Left ventricle myocardium inferior (tissue), 1 donor: ENCODE data around the gene GOSR1. TPM values are rescaled to one million over a fixed set of nuclear protein-coding genes. Genes with fewer than 3 reads are reported as not detected.
"Not testable (repeated sequence)": the region's sequence is repeated elsewhere in the genome, so short reads cannot be mapped to it uniquely, and the experiment has no call there.

ENCODE experiments used
- DNase-seq: peaks from one replicate; pipeline ENCODE4 v3.0.0-alpha.2; 2020
- H3K27ac ChIP-seq: fragments of 200-600 bp; replicated peaks from 2 replicates; pipeline ENCODE4 v1.8.0; 2021
- H3K27me3 ChIP-seq: fragments of 200-600 bp; 2 replicates; pipeline ENCODE4 v1.8.0; 2021; ENCODE audit warnings: low read depth
- H3K36me3 ChIP-seq: fragments of 200-600 bp; 2 replicates; pipeline ENCODE4 v1.8.0; 2021
- H3K4me1 ChIP-seq: fragments of 200-600 bp; 2 replicates; pipeline ENCODE4 v1.8.0; 2021
- H3K4me3 ChIP-seq: fragments of 200-600 bp; 2 replicates; pipeline ENCODE4 v1.8.0; 2021; ENCODE audit warnings: mild to moderate bottlenecking, moderate library complexity
- H3K9me3 ChIP-seq: fragments of 200-600 bp; replicated peaks from 2 replicates; pipeline ENCODE4 v1.8.0; 2021
- intact Hi-C: fragments of 100-400 bp; cut with micrococcal nuclease; formaldehyde crosslinking; loops from one replicate; pipeline ENCODE4 v1.11.0; 2022
- total RNA-seq: library from RNA; stranded (reverse); fragmentation: NEBNext Ultra II Directional; extraction: Animal tissue kit (Norgen Biotek cat#: 25700); gene quantifications from one replicate; pipeline ENCODE4 v1.2.1, GENCODE V29; 2021
- TF ChIP-seq, protein P1 (sequence below): fragments of 200-600 bp; IDR thresholded peaks from 2 replicates; pipeline ENCODE4 v1.8.0; 2021; ENCODE audit warnings: antibody characterized with exemption, mild to moderate bottlenecking, borderline replicate concordance
- donor health status: DM: no; HTN: yes; CAD: no; lungs with severe emphysema.

The GOSR1 gene
- total RNA-seq, 1 donor from 2014 or later, result 28.2 TPM

DNA sequence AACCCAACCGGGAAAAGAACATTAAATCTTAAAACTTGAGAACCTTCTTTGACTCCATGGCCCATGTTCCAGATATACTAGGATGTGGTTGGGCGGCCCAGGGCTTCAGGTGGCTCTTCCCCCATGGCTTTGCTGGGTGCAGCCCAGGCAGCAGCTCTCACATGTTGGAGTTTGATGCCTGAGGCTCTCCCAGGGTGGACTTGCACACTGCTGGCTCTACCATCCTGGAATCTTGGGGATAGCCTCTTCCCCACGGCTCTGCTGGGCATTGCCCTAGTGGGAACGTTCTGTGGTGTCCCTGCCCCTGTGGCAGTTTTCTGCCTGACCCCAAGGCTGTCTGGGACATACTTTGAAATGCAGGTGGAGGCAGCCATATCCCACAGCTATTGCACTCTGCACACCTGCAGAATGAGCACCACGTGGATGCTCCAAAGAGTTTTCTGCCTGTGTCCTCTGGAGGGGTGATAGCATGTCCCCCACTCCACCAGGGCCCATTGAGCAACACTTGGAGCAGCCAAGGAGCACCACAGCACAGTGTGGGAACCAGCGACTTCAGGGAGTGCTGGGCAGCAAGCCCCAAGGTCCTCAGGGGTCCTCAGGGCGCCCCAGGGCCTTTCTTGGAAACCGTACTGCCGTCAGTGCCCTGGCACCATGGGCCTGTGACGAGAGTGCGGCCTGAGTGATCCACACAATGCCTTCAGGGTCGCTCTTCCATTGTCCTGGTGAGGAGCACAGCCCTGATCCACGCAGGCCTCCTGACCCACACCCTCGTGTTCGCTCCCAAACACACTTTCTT lies 70.8 kb downstream of the GOSR1 start:
- H3K4me3 ChIP-seq, result no peak overlapping the region
- intact Hi-C loops, result no loop called here
- TF ChIP-seq, protein P1, sequence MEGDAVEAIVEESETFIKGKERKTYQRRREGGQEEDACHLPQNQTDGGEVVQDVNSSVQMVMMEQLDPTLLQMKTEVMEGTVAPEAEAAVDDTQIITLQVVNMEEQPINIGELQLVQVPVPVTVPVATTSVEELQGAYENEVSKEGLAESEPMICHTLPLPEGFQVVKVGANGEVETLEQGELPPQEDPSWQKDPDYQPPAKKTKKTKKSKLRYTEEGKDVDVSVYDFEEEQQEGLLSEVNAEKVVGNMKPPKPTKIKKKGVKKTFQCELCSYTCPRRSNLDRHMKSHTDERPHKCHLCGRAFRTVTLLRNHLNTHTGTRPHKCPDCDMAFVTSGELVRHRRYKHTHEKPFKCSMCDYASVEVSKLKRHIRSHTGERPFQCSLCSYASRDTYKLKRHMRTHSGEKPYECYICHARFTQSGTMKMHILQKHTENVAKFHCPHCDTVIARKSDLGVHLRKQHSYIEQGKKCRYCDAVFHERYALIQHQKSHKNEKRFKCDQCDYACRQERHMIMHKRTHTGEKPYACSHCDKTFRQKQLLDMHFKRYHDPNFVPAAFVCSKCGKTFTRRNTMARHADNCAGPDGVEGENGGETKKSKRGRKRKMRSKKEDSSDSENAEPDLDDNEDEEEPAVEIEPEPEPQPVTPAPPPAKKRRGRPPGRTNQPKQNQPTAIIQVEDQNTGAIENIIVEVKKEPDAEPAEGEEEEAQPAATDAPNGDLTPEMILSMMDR, result no peak
- H3K36me3 ChIP-seq, result no peaks in the 10 kb centered on the region
- H3K4me1 ChIP-seq, result no peaks in the 10 kb centered on the region
- H3K27me3 ChIP-seq, result no peaks in the 10 kb centered on the region
- no peak for DNase-seq
- H3K27ac ChIP-seq, result no peak overlapping the region
- H3K9me3 ChIP-seq, result no peaks in the 10 kb centered on the region

DNA sequence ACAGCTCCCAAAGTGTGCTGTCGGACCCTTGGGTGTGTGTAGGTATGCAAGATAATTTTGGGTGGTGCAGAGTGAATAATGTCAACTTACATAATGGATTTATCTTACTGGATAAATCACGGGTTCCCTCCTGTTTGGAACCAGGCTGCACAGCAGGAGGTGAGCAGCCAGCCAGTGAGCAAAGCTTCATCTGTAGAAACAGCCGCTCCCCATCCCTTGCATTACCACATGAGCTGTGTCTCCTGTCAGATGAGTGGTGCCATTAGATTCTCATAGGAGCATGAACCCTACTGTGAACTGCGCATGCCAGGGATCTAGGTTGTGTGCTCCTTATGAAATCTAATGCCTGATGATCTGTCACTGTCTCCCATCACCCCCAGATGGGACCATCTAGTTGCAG lies 72.0 kb downstream of the GOSR1 start:
- H3K4me1 ChIP-seq, DNase-seq, H3K36me3 ChIP-seq, H3K4me3 ChIP-seq, H3K27ac ChIP-seq, H3K27me3 ChIP-seq, H3K9me3 ChIP-seq, intact Hi-C loops: not testable (repeated sequence)

DNA sequence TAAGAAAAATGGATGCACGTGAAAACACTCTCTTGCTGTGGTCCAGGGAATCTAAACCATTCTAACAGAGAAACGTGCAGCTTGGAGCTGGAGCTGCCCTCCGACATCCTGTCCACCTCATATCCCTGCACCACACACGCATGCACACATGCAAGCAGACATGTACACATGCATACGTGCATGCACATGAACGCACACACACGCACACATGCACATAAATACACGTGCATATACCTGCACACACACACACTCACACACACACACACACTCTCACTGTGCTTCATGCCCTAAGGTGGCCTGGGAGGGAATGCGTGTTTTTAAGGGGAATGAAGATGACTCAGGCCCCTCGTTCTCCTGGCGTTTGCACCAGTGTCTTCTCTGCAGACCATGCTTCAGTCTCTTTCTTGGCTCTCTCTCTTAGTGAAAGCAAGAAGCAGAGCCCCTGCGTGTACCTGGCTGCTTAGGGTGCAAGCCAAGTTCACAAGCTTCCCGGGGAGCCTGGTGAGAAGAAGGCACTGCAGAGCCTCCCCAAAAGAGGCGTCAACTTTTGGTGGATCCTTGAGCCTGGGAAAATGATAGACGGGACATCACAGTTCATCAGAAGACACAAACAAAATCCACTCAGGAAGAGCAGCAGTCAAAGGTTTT lies 72.8 kb downstream of the GOSR1 start:
- H3K9me3 ChIP-seq, result no peaks in the 10 kb centered on the region
- H3K27ac ChIP-seq, result no peak overlapping the region
- TF ChIP-seq, protein P1, result no peak
- no peaks in the 10 kb centered on the region for H3K4me1 ChIP-seq
- no peaks in the 10 kb centered on the region for H3K36me3 ChIP-seq
- no peaks in the 10 kb centered on the region for H3K27me3 ChIP-seq
- H3K4me3 ChIP-seq, result no peak overlapping the region
- DNase-seq, result no peak
- intact Hi-C loops, result no loop called here

DNA sequence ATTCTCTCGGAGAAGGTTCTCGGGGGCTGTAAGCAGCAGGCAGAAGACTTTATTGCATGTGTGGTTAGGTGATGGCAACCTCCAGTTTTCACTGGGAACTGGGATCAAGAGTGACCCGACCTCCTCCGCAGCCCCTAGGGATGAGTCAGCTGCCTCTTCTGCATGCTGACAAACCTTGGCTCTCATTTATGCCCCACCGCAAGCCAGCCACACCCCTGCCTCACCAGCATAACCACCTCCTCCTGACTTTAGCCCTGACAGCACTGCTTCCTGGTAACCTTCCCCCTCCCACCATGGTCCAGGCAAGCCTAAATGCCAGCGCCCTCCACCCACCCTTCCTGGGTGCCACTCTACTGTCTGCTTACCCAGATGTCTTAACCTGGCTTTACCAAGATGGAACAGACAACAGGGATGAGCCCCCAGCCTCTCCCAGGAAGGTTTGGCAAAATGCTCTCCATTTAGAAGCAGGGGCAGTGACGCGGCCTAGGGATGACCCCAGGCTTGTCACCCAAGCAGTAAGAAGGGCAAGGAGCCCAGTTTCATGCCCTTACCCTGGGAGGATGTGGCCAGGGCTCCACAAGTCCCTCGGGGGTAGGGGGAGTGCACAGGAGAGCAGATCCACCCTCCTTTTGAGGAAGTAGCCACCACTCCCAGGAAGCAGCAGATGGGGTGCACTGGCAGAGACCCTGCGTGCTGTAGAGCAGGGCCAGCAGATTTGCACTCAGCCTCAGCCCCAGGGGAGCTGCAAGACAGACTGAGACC lies 73.5 kb downstream of the GOSR1 start:
- H3K27ac ChIP-seq, result no peak overlapping the region
- intact Hi-C loops, result no loop called here
- no peaks in the 10 kb centered on the region for H3K9me3 ChIP-seq
- TF ChIP-seq, protein P1, result no peak
- H3K4me1 ChIP-seq, result no peaks in the 10 kb centered on the region
- H3K36me3 ChIP-seq, result no peaks in the 10 kb centered on the region
- no peaks in the 10 kb centered on the region for H3K27me3 ChIP-seq
- no peak overlapping the region for H3K4me3 ChIP-seq
- DNase-seq, result no peak

DNA sequence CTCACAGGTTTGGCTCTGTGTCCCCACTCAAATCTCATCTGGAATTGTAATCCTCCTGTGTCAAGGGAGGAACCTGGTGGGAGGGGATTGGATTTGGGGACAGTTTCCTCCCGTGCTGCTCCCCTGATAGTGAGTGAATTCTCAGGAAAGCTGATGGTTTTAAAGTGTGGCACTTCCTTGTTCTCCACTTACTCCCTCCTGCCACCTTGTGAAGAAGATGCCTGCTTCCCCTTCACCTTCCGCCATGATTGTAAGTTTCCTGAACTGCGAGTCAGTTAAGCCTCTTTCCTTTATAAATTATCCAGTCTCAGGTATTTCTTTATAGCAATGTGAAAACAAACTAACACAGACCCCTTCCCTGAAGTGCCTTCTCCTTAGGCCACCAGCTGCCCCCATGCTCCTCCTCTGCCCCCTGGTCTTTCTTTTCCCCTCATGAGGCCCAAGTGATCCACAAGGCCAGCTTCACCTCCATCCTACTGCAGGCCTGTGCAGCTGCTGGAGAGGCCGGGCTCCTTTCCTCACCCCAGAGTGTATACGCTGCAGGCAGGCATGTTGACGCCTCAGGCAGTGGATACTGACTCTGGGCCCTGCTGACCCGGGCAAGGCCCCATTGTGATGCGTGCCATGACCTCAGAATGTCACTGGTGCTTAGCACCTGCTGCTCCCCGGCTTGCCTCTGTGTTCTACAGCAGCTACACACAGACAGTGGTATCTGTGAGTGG lies 74.2 kb downstream of the GOSR1 start:
- H3K4me1 ChIP-seq, H3K4me3 ChIP-seq, H3K27me3 ChIP-seq, H3K27ac ChIP-seq, H3K9me3 ChIP-seq, DNase-seq, intact Hi-C loops, H3K36me3 ChIP-seq: not testable (repeated sequence)

DNA sequence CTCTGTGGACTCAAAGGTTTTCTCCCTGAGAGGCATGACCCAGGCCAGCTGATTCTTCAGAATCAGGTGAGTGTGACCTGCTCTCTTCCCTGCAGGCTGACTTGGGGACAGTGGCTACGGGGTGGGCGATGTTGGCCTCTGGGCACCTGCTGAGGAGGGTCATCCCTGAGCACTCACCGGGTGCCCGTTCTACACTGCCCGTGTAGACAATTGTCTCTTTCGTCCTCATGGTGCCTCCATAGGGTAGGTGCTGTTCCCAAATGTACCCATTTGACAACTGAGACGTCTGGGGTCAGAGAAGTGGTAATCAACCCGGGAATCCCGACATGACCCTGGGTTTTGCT lies 74.8 kb downstream of the GOSR1 start:
- Histone ChIP-seq H3K36me3 (no peaks in the 10 kb centered on the region), H3K4me1 (no peaks in the 10 kb centered on the region), H3K4me3 (no peak overlapping the region), H3K27ac (no peak overlapping the region), H3K27me3 (no peaks in the 10 kb centered on the region), H3K9me3 (no peaks in the 10 kb centered on the region)
- TF ChIP-seq, protein P1, result no peak
- no peak for DNase-seq
- intact Hi-C loops, result no loop called here
